DMS79 (cell line): ENCODE data around the gene ACTC1.

Source experiments
- DNase-seq: peaks from one replicate; lab custom pipeline; 2025; lab: John Stamatoyannopoulos, UW

Gene ACTC1

GRCh38 chr15:34757262-34757661, 38.1 kb downstream of the ACTC1 start:
- DNase-seq: no peak

GRCh38 chr15:34755419-34755773, 40.0 kb downstream of the ACTC1 start:
- no peak for DNase-seq

- DNase-seq: peak; percentile 4
Measured at GRCh38 chr15:34754674-34755418, 40.5 kb downstream of the ACTC1 start, which contains the start of gene GJD2. TSS of gene GJD2 (minus strand) at chr15:34754998. CDS start at chr15:34754488, 510 bp downstream.

- no peak for DNase-seq
Measured at GRCh38 chr15:34754171-34754601, 41.2 kb downstream of the ACTC1 start.

GRCh38 chr15:34753236-34753894, 42.0 kb downstream of the ACTC1 start:
- DNase-seq: no peak

- no peak for DNase-seq
Measured at GRCh38 chr15:34749691-34750090, 45.7 kb downstream of the ACTC1 start.
